Stimulated activated CD8-positive, alpha-beta memory T cell treated with anti-CD3 and anti-CD28 coated beads, Interleukin-4, amount 100 ng/mL, for 48 hours (primary cell): ENCODE measurements around the gene GXYLT2.
"Not testable (repeated sequence)": the region's sequence is repeated elsewhere in the genome, so short reads cannot be mapped to it uniquely, and the experiment has no call there.

ENCODE experiments used
- DNase-seq: peaks from one replicate; pipeline ENCODE4 v3.0.0-alpha.2; 2020

GXYLT2 gene

DNA sequence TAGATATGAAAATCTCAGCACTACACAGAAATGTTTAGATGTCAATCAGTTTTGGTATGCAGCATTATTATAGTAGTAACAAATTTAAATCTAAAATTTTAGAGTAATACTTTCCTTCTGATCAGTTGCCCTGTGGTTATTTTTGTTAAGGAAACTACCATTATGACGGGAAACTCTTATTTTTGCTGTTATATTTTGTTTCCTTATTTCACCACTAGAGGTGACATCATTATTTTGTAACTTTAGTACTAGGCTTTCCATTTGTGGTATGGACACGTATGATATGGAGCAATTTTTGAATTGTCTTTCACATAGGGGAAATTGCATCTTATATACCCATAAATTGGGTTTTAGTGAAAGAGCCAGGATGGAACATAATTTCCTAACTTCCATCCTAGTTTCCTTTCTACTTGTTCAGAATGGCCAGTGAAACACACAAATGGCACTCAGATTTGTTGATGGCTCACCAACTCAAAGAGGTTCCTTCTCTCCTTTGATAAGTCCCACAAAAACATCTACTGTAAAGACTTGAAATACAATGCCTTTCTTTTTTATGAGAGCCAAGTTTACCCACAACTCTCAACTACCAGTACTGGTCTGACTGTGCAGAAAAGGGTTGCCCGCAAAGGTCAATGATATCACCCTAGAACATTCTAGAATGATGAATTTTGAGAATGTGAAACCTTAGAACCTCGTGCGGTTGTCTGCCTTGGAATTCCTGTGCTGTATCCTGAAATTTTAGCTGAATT lies 89.4 kb downstream of the GXYLT2 start:
- DNase-seq = peak; percentile 28

DNA sequence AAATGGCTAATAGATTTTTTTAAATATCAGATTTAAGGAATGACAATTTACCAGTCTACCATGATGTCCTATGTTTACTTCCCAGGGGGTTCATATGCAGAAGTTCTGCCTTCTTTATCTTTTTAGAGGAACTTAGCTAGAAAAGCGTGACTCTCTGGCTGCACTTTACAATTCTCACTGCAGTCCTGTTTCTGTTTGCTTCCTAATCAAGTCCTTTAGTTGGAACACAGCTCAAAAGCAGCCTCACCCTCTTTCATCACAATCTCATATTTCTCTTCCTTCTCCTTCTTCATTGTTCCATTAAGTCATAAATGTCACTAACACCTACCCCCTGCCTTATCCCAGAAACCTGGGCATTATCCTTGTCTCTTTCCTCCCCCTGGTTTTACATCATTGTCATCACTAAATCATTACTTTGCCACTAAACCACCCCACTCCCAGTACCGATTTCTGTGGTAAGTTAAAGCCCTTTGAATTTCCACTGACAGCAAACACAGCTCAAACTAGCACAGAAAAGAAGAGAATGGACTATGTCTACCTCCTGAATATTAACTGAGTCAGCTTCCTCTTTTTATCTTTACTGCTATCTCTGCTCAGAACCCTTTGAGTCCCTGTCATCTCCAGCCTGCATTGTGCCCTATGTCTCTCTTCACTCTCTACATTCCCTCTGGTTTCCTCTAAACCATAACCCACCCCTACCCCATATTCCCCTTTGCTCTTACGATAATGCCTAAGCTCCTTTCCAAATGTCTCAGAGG lies 94.9 kb downstream of the GXYLT2 start:
- DNase-seq = no peak

DNA sequence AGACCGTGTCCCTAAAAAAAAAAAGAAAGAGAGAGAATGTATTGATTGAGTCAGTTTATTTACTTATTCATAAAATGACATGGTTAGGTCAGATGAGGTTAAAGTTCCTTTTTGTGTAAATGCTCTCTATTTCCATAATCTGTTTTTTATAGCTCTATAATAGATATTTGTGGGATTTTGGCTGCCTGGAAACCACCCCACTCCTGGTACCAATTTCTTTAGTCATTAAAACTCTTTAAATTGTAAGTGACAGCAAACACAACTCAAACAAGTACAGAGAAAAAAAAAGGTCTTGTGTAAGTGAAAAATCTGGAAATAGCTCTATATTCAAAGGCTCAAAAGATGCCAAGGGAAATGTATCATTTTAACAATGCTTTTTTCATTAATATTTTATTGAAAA lies 97.7 kb downstream of the GXYLT2 start:
- DNase-seq = no peak

DNA sequence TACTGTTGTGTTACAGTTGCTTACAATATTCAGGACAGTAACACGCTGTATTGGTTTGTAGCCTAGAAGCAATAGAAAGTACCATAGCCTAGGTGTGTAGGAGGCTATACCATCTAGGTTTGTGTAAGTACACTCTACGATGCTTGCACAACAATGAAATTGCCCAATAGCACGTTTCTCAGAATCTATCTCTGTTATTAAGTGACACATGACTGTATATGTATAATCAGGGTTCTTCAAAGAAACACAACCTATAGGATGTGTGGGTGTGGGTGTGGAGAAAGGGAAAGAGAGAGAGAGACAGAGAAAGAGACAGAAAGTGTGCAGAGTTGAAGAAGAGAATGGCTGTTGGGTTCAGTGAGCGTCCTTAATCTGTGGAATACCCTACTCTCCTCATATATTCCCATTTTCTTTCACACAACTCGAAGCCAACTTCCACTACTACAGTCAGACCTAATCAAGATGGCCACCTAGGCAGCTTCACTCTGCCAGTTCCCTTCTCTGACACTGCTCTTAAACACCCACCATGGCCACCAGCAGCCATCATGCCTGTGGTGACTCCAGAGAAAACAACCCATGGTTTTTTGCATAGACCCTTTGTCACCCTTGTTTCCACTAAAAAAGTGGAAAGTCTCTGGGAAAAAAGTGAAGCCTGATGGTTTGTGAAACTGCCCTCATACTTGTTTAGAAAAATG lies 103.0 kb downstream of the GXYLT2 start:
- no peak for DNase-seq

DNA sequence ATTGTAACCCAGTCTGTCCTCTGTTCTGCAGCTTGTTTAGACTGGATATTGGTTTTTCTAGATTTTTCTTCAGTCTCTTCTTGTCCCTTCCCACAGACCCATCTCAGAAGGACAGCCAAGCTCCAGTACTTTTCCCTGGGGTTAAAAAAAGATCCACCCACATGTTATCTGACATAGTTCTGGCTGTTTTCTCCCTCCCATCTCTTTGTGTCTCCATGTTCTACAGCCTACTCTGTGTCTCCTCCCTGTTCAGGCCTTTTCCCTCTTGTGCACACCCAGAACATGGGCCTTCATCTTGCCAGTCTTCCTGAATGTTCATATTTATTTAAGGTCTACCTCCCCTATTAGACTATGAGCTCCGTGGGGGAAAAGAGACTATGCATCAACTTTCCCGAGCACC lies 103.7 kb downstream of the GXYLT2 start:
- DNase-seq = no peak

DNA sequence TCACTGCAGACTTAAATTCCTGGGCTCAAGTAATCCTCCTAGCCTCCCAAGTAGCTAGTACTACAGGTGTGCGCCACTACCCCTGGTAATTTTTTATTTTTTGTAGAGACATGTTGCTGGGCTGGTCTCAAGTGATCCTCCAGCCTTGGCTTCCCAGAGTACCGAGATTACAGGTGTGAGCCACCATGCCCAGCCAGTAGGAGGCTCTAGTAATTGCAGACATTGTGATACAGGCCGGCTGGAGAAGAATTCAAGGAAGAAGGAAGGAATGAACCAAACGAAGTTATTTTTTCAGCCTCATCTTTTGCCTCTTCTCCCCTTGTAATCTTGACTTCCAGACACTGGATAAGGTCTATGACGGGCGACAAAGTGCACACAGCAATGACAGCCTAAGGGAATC lies 105.5 kb downstream of the GXYLT2 start:
- DNase-seq = no peak

DNA sequence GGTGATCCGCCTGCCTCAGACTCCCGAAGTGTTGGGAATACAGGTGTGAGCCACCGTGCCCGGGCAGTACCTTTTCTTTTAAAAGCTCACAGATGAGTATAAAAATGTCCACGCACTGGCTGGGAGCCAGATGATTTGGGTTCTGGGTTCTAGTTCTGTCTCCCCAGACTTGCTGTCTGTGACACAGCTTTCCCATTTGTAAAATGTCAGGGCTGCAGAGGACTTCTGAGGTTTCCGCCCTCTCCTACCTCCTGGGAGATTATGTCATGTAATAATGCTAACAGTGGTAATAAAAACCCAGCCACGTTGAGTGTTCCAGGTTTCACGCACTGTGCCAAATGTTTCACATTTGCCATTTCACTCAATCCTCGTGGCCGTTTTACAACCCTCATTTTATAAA lies 107.5 kb downstream of the GXYLT2 start:
- DNase-seq = no peak

DNA sequence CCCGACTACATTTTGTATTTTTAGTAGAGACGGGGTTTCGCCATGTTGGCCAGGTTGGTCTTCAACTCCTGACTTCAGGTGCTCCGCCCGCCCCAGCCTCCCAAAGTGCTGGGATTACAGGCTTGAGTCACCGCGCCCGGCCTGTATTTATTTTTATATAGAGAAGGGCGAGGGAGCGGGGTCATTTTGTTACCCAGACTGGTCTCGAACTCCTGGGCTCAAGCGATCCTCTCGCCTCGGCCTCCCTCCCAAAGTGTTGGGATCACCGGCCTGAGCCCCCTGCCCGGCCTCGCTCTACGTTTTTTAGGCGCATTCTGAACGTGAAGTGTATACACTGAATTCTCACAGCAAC lies 108.3 kb downstream of the GXYLT2 start:
- no peak for DNase-seq

DNA sequence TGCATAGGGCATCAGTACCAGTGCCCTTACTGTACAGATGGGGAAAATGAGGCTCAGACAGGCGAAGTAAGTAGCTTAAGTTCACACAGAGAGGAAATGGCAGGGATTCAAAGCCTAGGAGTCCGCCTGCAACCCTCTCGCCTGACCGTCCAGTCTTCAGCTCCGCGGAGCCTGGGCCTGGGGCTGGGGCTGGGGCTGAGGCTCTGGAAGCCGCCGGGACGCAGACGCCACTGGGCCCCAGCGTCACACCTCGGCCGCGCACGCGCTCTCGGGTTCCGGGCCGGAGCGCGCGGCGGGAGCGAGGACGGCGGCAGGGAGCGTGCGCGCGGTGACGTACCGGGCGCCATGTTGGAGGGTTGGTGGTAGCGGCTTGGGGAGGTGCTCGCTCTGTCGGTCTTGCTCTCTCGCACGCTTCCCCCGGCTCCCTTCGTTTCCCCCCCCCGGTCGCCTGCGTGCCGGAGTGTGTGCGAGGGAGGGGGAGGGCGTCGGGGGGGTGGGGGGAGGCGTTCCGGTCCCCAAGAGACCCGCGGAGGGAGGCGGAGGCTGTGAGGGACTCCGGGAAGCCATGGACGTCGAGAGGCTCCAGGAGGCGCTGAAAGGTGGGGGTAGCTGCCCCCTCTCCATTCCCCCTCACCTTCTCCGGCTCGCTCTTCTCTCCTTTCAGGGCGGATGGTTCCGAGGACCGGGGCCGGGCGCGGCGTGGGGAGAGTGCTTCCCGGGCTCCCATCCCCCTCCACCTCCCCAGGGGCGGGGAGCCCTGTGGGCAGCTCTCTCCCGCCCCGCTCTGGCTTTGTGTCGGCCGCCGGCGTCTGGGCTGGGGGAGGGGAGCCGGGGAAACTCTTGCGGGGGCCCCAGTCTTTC lies 108.9 kb downstream of the GXYLT2 start, which contains the start of gene PPP4R2:
Gene PPP4R2 (plus strand): TSS at position 339 of the 861 bp plus-strand sequence. CDS start 227 bp downstream, at position 566.
- peak; percentile 93 for DNase-seq

DNA sequence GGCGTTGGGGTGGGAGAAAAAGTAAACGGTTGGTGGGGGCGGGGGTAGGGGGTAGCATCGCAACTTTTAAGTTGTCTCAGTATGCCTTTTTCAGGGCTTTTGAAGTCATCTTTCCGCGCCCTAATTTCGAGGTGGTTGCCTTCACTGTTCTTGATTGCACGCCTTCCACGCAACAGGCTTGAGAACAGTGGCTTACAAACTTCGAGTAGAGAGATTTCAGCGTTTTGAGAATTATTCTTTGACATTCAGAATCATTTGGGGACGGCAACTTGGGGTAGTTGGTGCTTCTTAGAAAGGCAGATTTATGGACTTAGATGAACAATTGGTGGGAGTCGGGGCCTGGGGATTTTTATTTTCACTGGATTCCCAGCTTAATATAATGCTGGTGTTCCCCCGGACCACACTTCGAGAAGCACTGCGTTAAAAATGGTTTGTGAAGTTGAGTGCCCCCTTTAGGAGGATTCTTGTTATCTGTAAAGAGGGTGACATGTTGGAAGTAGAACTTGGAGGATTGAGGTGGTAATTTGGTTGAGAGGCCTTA lies 109.6 kb downstream of the GXYLT2 start:
- DNase-seq = peak; percentile 47

DNA sequence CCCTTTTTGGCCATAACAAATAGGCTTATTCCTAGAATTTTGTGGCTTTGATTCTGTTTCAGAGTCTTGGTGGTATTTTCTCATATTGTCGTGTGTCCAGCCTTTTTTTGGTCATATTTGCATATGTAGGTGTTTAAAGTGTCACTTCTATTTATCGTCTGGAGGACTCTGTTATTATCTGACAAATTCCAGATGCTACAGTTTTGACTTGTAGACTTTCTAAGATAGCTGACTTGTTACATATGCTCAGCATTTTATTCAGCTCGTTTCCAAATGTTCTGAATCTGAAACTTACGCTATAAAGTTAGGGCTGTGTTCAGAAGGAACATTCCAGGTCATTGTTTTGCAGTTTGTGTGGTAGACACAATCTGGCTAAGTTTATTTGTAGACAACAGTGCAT lies 110.6 kb downstream of the GXYLT2 start:
- DNase-seq = no peak

DNA sequence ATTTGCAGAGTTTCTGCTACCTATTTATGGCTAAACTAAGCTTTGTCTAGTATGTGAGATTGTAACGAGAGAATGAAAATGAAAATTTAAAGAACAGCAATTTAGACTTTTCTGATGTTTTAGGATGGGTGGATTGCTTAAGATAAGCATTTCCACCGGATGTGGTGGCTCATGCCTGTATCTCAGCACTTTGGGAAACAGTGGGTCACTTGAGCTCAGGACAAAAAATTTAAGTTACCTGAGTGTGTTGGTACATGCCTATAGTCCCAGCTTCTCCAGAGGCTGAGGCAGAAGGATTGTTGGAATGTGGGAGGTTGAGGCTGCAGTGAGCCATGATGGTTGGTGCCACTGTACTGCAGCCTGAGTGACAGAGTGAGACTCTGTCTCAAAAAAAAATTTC lies 112.1 kb downstream of the GXYLT2 start:
- DNase-seq = no peak

DNA sequence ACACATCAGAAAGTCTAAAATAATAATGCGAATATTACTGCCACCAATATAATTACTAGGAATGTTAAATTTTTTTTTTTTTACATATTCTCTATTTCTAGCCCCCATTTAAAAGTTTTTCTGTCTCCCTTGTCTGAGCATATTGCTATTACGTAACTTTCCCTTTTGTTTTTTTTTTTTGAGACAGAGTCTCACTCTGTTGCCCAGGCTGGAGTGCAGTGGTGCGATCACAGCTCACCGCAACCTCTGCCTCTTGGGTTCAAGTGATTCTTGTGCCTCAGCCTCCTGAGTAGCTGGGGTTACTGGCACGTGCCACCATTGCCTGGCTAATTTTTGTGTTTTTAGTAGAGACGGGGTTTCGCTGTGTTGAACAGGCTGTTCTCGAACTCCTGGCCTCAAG lies 115.2 kb downstream of the GXYLT2 start:
- DNase-seq = not testable (repeated sequence)

DNA sequence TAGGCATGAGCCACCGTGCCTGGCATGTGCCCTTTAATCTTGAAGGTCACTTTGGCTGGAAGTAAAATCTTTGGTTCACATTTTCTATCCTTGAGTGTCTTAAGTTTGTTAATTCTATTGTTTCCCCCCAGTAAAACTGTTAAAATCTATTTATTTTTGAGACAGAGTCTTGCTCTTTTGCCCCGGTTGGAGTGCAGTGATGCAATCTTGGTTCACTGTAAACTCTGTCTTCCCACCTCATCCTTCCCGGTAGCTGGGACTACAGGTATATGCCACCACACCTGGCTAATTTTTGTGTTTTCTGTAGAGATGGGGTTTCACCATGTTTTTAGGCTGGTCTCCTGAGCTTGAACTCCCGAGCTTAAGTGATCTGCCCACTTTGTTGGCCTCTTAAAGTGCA lies 116.5 kb downstream of the GXYLT2 start:
- no peak for DNase-seq

DNA sequence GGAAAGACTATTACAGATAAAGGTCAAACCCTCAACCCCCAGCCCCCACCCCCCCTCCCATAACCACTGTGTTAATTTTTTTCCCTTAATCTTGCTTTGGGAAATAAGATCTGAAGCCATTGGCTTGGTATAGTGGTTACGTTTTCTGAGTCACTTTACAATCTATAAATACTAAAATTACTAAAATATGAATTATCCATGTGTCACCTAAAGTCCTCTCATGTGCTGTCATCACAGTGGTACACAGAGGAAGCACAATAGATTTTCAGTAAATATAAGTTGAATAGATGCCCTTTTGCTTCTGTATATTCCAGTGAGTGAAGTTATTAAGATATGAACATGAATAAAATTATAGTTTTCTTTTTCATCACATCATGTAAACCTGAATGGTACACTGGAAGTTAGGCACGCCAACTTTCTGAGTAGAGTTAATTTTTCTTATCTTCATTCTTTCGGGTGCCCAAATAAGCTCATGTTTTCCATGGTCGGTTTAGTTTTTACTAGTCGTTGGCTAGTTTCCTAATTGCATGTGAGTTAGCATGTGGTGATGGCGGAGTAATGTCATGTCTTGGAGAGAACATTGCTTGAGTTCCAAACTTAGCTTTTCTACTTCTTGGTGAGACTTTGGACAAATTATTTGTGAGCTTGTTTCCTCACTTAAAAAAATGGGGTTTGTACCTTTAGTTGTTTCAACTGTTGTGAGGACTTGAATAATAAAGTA lies 120.3 kb downstream of the GXYLT2 start:
- DNase-seq = no peak

DNA sequence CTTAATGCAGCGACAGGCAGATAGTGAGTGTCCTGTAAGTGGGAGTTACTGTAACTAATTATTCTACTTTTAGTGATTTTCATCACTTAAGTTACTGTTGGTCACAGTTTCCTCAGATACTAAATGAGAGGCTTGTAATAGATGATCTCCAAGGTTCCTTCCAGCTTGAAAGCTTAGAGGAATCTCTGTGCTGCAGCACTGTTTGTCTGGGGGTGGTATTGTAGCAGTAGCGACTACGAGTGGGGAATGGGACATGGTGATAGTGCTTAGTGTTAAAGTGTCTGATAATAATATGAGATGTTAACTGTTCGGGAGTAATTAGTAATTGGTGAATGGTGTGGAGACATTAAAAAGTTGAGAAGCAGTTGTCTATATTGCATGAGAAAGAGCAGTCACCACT lies 121.2 kb downstream of the GXYLT2 start:
- no peak for DNase-seq

DNA sequence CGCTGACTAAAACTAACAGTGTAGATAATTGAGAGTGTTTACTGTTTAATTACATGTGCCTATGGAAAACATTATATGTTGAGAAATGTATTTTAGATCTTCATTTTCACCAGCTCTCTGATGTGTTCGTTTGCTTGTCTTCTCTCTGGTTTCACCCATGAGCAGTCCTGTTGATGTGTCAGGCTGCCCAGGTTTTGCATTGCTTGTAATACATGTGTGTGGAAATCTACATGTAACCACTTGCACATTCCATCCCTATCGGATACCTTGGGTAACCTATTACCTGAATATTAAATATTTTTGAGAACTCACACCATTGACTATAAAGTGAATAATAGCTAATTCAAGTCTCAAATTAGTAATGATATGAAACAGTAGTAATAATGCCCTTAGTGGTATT lies 121.9 kb downstream of the GXYLT2 start:
- DNase-seq = no peak

DNA sequence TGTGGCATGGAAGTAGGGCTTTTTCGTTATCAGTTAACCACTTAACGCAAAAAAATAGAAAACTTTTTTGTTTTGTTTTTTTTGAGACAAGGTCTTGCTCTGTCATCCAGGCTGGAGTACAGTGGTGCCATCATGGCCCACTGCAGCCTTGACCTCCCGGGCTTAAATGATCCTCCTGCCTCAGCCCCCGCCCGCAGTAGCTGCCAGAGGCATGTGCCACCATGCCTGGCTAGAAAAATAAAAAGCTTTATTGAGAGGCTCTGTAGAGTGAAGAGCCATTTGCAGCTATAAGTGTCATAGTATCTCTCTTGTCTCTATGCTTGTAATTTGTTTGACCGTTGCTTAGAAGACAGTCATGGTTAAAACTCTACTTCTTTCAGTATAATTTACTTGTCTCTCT lies 122.3 kb downstream of the GXYLT2 start:
- DNase-seq = no peak

DNA sequence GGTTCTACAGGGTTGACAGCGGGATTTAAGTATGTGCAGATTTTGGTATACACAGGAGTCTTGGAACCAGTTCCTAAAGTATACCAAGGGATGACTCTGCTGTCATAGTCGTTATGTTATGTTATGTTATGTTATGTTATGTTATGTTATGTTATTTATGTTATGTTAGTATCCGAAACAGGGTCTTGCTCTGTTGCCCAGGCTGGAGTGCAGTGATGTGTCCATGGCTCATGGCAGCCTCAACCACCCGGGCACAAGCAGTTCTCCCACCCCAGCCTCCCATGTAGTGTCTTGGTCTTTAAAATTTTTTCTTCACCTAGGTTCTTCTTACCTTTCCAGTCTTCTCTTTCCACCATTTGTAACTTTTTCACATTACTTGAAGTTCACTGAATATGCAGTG lies 130.5 kb downstream of the GXYLT2 start:
- DNase-seq = no peak

DNA sequence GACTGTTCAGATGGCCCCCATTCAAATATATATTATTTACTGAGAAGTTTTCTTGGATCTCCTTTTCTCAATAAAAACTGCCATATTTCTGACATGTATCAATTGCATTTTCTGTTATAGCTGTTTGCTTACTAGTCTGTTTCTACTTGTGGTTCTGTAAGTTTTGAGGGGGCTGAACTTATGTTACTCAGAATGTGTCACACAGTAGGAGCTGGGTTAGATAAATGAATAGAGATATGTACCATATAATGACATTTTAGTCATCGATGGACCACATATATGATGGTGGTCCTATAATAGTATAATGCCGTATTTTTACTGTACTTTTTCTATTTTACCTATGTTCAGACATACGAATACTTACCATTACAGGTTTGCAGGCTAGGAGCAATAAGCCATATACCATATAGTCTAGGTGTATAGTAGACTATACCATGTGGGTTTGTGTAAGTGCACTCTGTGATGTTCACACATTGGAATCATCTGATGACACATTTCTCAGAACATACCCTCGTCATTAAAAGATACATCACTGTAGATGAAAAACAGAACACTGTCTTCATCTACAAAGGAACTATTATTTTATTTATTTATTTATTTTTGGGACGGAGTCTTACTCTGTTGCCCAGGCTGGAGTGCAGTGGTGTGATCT lies 131.1 kb downstream of the GXYLT2 start:
- no peak for DNase-seq

DNA sequence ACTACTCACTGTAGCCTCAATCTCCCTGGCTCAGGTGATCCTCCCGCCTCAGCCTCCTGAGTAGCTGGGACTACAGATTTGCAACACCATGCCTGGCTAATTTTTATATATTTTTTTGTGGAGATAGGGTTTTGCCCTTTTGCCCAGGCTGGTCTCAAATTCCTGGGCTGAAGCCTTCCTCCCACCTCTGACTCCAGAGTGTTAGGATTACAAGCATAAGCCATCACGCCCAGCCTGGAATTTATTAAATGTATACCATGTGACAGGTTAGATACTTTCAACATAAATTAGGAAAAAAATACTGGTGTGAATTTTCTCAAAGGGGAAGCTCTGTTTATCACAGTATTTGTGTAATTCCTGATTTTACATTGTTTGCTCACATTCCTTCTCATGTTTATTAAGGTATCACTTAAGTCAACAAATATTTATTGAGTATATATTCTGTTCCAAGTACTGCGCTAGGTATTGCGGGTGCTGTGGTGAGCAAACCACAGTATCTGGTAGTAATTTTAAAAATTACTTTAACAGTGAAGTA lies 133.5 kb downstream of the GXYLT2 start:
- DNase-seq = no peak
